Uterus (tissue), 4 donors: Measurements from ENCODE around the gene TRPM4. TPM values are rescaled to one million over a fixed set of nuclear protein-coding genes. Genes with fewer than 3 reads are reported as not detected.

ENCODE experiments used
- DNase-seq, 2 donors: peaks; one replicate each; pipeline ENCODE4 v3.0.0-alpha.2; 2019 to 2020
- H3K27ac ChIP-seq, 2 donors: fragments of 200-600 bp; sonication (generic); 1 replicate in 1 of 2; 2 replicates in 1 of 2; pipeline ENCODE4 v1.5.1; 2016 to 2018
- H3K27me3 ChIP-seq, 2 donors: fragments of 200-600 bp; sonication (generic); one replicate each; pipeline ENCODE4 v1.5.1; 2018 to 2019; ENCODE audit warnings: control low read depth in 1 of 2
- H3K36me3 ChIP-seq, 2 donors: fragments of 200-600 bp; sonication (generic); one replicate each; pipeline ENCODE4 v1.5.1; 2019; ENCODE audit warnings: control low read depth in 1 of 2
- H3K4me1 ChIP-seq, 2 donors: fragments of 200-600 bp; sonication (generic); one replicate each; pipeline ENCODE4 v1.5.1; 2018 to 2019; ENCODE audit warnings: control low read depth in 1 of 2
- H3K4me3 ChIP-seq, 2 donors: fragments of 200-600 bp; sonication (generic); 1 replicate in 1 of 2; 2 replicates in 1 of 2; pipeline ENCODE4 v1.5.1; 2018 to 2019; ENCODE audit warnings: mild to moderate bottlenecking in 1 of 2
- H3K9me3 ChIP-seq, 2 donors: fragments of 200-600 bp; sonication (generic); one replicate each; pipeline ENCODE4 v1.5.1; 2019; ENCODE audit warnings: control low read depth in 1 of 2
- CTCF ChIP-seq, 4 experiments: fragments of 200-600 bp in 2 of 4; fragments of 450-650 bp in 2 of 4; sonication (generic) in 2 of 4; IDR thresholded peaks; one replicate each; pipeline ENCODE4 v1.5.1; 2016 to 2019; ENCODE audit warnings: antibody characterized with exemption in 4 of 4, mild to moderate bottlenecking in 2 of 4, moderate library complexity in 1 of 4
- POLR2A ChIP-seq, 2 donors: fragments of 450-650 bp; IDR thresholded peaks; one replicate each; pipeline ENCODE4 v1.6.1; 2016; ENCODE audit warnings: antibody characterized with exemption in 2 of 2, mild to moderate bottlenecking in 1 of 2, moderate library complexity in 1 of 2
- intact Hi-C: fragments of 100-400 bp; cut with DNase I; formaldehyde crosslinking; loops from one replicate; pipeline ENCODE4 v1.15.1; 2023; ENCODE audit warnings: low total_unique reads
- total RNA-seq, 4 donors: library from RNA; depleted of rRNA in 3 of 4; stranded (reverse); fragments of >200 nt in 3 of 4; gene quantifications; one replicate each; pipeline versions ENCODE4 v1.1.0 to v1.2.4, GENCODE V29; 2014 to 2023
- donor health status: DM: yes; HTN: yes; CAD: no.

The TRPM4 gene
- total RNA-seq, 4 donors from 2014 or later: 9.7 to 28.7 (median 15.4) TPM

GRCh38 chr19:49151267-49152118, 6.1 kb upstream of the TRPM4 start:
- peaks cover 0 to 11% of the 10 kb centered on the region in 2 donors for H3K4me1 ChIP-seq
- intact Hi-C loops: no loop called here
- peak overlapping the region in 1 of 2 donors; percentile 86 for H3K27ac ChIP-seq
- H3K4me3 ChIP-seq: no peak overlapping the region
- TF ChIP-seq POLR2A (IDR thresholded peaks at IDR 0.05): peak in 1 of 2 donors; percentile 10
- no peak for TF ChIP-seq CTCF (IDR thresholded peaks at IDR 0.05)
- H3K36me3 ChIP-seq: no peaks in the 10 kb centered on the region
- no peaks in the 10 kb centered on the region for H3K27me3 ChIP-seq
- H3K9me3 ChIP-seq: no peaks in the 10 kb centered on the region
- peak in 1 of 2 donors; percentile 52 for DNase-seq

GRCh38 chr19:49152119-49152550, 5.5 kb upstream of the TRPM4 start:
- Histone ChIP-seq H3K9me3 (no peaks in the 10 kb centered on the region), H3K36me3 (no peaks in the 10 kb centered on the region), H3K27ac (peak overlapping the region in 1 of 2 donors; percentile 86), H3K27me3 (no peaks in the 10 kb centered on the region), H3K4me1 (peaks cover 0 to 11% of the 10 kb centered on the region in 2 donors), H3K4me3 (no peak overlapping the region)
- TF ChIP-seq POLR2A (IDR thresholded peaks at IDR 0.05): no peak
- no peak for TF ChIP-seq CTCF (IDR thresholded peaks at IDR 0.05)
- DNase-seq: no peak
- intact Hi-C loops: no loop called here

- DNase-seq: no peak
- H3K4me3 ChIP-seq: no peak overlapping the region
- H3K27ac ChIP-seq: no peak overlapping the region
- TF ChIP-seq CTCF (IDR thresholded peaks at IDR 0.05) (no peak), POLR2A (IDR thresholded peaks at IDR 0.05) (no peak)
- H3K9me3 ChIP-seq: no peaks in the 10 kb centered on the region
- H3K36me3 ChIP-seq: no peaks in the 10 kb centered on the region
- intact Hi-C loops: no loop called here
- H3K27me3 ChIP-seq: no peaks in the 10 kb centered on the region
- peaks cover 0 to 9% of the 10 kb centered on the region in 2 donors for H3K4me1 ChIP-seq
Measured at GRCh38 chr19:49153167-49153809, 4.3 kb upstream of the TRPM4 start.

GRCh38 chr19:49154279-49154678, 3.3 kb upstream of the TRPM4 start:
- Histone ChIP-seq H3K4me1 (no peaks in the 10 kb centered on the region), H3K4me3 (no peak overlapping the region), H3K27me3 (no peaks in the 10 kb centered on the region), H3K9me3 (no peaks in the 10 kb centered on the region), H3K27ac (no peak overlapping the region), H3K36me3 (no peaks in the 10 kb centered on the region)
- TF ChIP-seq CTCF (IDR thresholded peaks at IDR 0.05): no peak
- no peak for TF ChIP-seq POLR2A (IDR thresholded peaks at IDR 0.05)
- DNase-seq: no peak
- intact Hi-C loops: no loop called here
